GM20000 (cell line): ENCODE measurements around the gene ABAT.

Experiments
- DNase-seq: peaks from one replicate; pipeline ENCODE4 v3.0.0; 2012; ENCODE audit warnings: low spot score
- CTCF ChIP-seq: IDR thresholded peaks from 2 replicates; pipeline ENCODE4 v1.5.1; 2012; ENCODE audit warnings: mild to moderate bottlenecking, control low read depth; ENCODE audit errors: extremely low read depth, missing control alignments

ABAT gene

GRCh38 chr16:8714807-8715206 lies 40.4 kb downstream of the ABAT start:
- TF ChIP-seq CTCF: no peak
- no peak for DNase-seq

- TF ChIP-seq CTCF: no peak
- DNase-seq: no peak
Observed at GRCh38 chr16:8716052-8716451, 41.6 kb downstream of the ABAT start.

GRCh38 chr16:8716592-8716991 lies 42.2 kb downstream of the ABAT start:
- DNase-seq: no peak
- no peak for TF ChIP-seq CTCF

GRCh38 chr16:8717469-8717868 lies 43.1 kb downstream of the ABAT start:
- TF ChIP-seq CTCF: no peak
- DNase-seq: no peak

GRCh38 chr16:8717892-8718415 lies 43.5 kb downstream of the ABAT start:
- no peak for TF ChIP-seq CTCF
- no peak for DNase-seq

- no peak for TF ChIP-seq CTCF
- no peak for DNase-seq
Observed at GRCh38 chr16:8718851-8719680, 44.6 kb downstream of the ABAT start.

GRCh38 chr16:8720080-8720966 lies 45.9 kb downstream of the ABAT start:
- peak; percentile 38 for DNase-seq
- TF ChIP-seq CTCF: no peak
